GM15510 (cell line): ENCODE results near the gene ZNF70.

Experiments used
- POLR2A ChIP-seq: IDR thresholded peaks from 3 replicates; pipeline ENCODE4 v1.6.1; 2011; ENCODE audit warnings: borderline replicate concordance; ENCODE audit not compliant: insufficient read length; ENCODE audit errors: extremely low read depth

The ZNF70 gene

GRCh38 chr22:23769321-23769965 lies 18.5 kb upstream of the ZNF70 start:
- TF ChIP-seq POLR2A: no peak

GRCh38 chr22:23767673-23768548 lies 17.0 kb upstream of the ZNF70 start, which contains the start of gene CHCHD10:
TSS of gene CHCHD10 (minus strand) at chr22:23767972. CDS start at chr22:23767874, 98 bp downstream.
- TF ChIP-seq POLR2A: peak; percentile 72

- no peak for TF ChIP-seq POLR2A
These were observed 16.4 kb upstream of the ZNF70 start for GRCh38 chr22:23767303-23767672.

- TF ChIP-seq POLR2A: no peak
These were observed 14.3 kb upstream of the ZNF70 start for GRCh38 chr22:23764899-23765881.

- no peak for TF ChIP-seq POLR2A
These were observed 13.0 kb upstream of the ZNF70 start for GRCh38 chr22:23763954-23764353.

GRCh38 chr22:23763579-23763945 lies 12.7 kb upstream of the ZNF70 start:
- no peak for TF ChIP-seq POLR2A

GRCh38 chr22:23762842-23763578 lies 12.1 kb upstream of the ZNF70 start, which contains the start of gene C22orf15:
TSS of gene C22orf15 (plus strand) at chr22:23762990. CDS start at chr22:23763307, 317 bp downstream.
- TF ChIP-seq POLR2A: no peak

- no peak for TF ChIP-seq POLR2A
These were observed 9.1 kb upstream of the ZNF70 start for GRCh38 chr22:23760056-23760455.

- TF ChIP-seq POLR2A: no peak
These were observed 8.7 kb upstream of the ZNF70 start for GRCh38 chr22:23759566-23759965.

- TF ChIP-seq POLR2A: no peak
These were observed 6.0 kb upstream of the ZNF70 start for GRCh38 chr22:23756891-23757290.

GRCh38 chr22:23755711-23756110 lies 4.8 kb upstream of the ZNF70 start:
- TF ChIP-seq POLR2A: no peak

GRCh38 chr22:23754980-23755636 lies 4.2 kb upstream of the ZNF70 start:
- TF ChIP-seq POLR2A: no peak

- TF ChIP-seq POLR2A: peak; percentile 37
These were observed 3.5 kb upstream of the ZNF70 start, which contains the start of gene VPREB3 for GRCh38 chr22:23754220-23754919. TSS of gene VPREB3 (minus strand) at chr22:23754425. CDS start at chr22:23754363, 62 bp downstream.

GRCh38 chr22:23753385-23753784 lies 2.5 kb upstream of the ZNF70 start:
- no peak for TF ChIP-seq POLR2A

GRCh38 chr22:23752750-23753149 lies 1.8 kb upstream of the ZNF70 start:
- TF ChIP-seq POLR2A: peak; percentile 15
